ENCODE data around the gene ARHGAP24.
A peak's percentile ranks its signal among the peaks of the same experiment; 100 is the strongest.
"Not testable (repeated sequence)": the region's sequence is repeated elsewhere in the genome, so short reads cannot be mapped to it uniquely, and the experiment has no call there.

The ARHGAP24 gene

DNA sequence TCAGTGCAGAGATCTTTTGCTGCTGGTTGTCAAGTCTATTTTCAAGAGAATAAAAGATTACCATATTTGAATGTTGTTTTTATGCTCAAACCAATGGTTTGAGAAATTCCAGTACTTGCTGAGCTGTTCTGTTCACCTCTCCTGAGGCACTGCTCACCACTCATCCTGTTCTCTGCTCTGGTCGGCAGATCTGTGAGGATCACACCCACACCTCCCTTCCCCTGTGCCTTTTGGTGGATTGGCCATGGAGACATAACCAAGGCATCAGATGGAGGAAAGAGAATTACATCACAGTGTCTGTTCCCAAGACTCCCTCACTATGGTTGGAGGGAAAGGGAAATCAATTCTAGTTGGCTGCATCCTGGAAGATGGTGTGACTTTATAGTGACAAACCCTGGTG lies 391.6 kb downstream of the ARHGAP24 start:
- no peak for DNase-seq

- DNase-seq = no peak
These were observed 392.3 kb downstream of the ARHGAP24 start for GRCh38 chr4:85867271-85867670.

GRCh38 chr4:85869181-85869580 lies 394.2 kb downstream of the ARHGAP24 start:
- no peak for DNase-seq

GRCh38 chr4:85870298-85871083 lies 395.5 kb downstream of the ARHGAP24 start:
- no peak for DNase-seq

DNA sequence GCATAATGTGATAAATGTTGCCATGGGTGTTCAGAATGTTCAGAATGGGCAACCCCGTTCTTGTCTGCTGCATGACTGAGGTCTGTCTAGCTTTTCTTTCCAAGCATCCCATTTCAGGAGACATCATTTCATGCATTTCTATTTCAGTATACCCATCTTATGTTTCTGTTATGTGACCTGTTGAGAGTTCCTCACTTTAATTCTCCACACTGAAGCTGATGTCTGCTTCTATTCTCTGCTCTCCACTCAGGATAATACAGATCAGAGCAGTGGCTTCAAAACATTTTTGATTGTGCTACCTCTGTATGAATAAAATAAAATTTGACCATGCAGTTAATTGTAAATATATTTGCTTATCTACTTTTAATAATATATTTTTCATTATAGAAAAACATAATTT lies 398.6 kb downstream of the ARHGAP24 start:
- DNase-seq = no peak

GRCh38 chr4:85879518-85879917 lies 404.6 kb downstream of the ARHGAP24 start:
- DNase-seq = no peak

- no peak for DNase-seq
These were observed 408.2 kb downstream of the ARHGAP24 start for GRCh38 chr4:85883180-85883579.

GRCh38 chr4:85884251-85884650 lies 409.3 kb downstream of the ARHGAP24 start:
- no peak for DNase-seq

- DNase-seq = no peak
These were observed 411.7 kb downstream of the ARHGAP24 start for GRCh38 chr4:85886665-85887064.

DNA sequence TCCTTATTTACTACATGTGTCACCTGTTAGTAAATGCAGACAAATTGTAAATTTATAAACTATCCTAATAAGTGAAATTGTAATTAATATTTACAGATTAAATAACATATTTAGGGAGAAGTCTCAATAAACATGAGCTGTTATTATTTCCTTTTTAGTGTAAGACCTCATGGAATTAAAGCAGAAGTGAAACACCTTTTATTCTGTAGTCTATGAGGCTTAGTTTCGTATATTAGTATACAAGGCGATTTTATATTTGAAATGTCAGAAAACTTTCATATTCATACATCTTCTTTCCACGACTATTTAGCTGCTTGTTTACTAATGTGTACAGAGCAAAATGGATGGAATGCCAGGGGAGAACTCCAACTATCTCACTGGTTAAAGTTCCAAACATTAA lies 414.4 kb downstream of the ARHGAP24 start:
- no peak for DNase-seq

DNA sequence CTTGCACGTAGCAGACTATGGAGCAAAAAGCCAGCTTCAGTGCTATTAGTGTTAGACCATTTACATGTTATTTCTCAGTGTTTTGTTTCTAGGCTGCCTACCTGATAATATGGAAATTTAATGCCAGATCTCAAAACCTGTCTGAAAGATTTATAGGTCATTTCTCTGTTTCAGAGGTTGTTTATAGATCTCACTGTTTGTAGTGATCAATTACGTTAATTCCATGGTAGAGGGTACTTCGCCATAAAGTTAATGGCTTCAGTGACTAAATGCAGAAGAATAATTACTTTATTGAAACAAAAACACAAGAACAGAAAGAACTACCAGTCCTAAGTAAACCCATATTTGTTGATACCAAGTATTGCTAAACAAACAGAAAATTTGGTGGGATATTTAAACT lies 420.8 kb downstream of the ARHGAP24 start:
- DNase-seq = no peak

GRCh38 chr4:85898231-85898630 lies 423.3 kb downstream of the ARHGAP24 start:
- DNase-seq = no peak

- DNase-seq = no peak
These were observed 426.6 kb downstream of the ARHGAP24 start for GRCh38 chr4:85901500-85901899.

DNA sequence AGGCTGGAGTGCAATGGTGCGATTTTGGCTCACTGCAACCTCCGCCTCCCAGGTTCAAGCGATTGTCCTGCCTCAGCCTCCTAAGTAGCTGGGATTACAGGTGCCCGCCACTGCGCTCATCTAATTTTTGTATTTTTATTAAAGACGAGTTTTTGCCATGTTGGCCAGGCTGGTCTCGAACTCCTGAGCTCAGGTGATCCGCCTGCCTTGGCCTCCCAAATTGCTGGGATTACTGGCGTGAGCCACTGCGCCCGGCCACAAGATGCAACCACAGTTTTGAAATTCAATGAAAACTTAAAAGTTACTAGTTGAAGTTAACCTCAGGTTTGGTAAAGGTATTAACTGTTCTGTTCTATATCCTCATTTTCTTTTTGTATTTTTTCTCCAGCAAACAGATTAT lies 427.7 kb downstream of the ARHGAP24 start:
- DNase-seq = not testable (repeated sequence)

DNA sequence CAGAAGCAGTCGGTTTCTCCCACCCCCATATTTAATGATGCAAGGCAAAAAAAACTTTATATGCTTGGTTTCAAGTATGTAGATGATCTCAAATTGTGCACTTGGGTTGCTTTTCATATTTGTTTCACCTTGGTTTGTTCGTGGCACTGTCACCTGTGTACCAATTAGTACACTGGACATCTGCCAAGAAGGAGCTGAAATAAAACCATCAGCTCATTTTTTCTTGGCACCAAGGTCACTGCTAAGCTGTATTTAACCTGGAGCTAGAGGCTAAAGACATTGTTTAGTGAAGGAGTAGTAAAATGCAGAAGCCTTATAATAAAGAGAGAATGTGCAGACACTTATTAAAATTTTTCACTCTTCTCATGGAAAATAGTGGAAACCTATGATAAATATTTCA lies 430.8 kb downstream of the ARHGAP24 start:
- no peak for DNase-seq

DNA sequence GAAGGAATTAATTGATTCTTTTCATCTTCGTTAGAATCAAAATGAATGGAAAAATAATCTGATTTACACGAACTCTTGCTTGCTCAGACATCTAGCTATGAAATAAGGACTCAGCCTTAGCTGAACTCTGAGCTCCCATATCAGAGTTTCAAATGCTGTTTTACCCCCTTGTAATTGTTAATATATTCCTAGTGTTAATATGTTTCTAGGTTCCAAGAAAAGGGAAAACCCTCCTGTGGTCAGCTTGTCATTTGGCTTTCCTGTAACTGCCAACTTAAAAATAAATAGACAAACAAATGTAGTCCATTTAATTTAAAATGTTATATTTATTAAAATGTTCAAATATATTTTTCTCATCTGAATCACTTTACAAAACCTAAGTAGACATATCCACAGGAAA lies 432.1 kb downstream of the ARHGAP24 start:
- DNase-seq = no peak

GRCh38 chr4:85909851-85910250 lies 434.9 kb downstream of the ARHGAP24 start:
- DNase-seq = no peak

GRCh38 chr4:85910985-85911384 lies 436.0 kb downstream of the ARHGAP24 start:
- DNase-seq = no peak

DNA sequence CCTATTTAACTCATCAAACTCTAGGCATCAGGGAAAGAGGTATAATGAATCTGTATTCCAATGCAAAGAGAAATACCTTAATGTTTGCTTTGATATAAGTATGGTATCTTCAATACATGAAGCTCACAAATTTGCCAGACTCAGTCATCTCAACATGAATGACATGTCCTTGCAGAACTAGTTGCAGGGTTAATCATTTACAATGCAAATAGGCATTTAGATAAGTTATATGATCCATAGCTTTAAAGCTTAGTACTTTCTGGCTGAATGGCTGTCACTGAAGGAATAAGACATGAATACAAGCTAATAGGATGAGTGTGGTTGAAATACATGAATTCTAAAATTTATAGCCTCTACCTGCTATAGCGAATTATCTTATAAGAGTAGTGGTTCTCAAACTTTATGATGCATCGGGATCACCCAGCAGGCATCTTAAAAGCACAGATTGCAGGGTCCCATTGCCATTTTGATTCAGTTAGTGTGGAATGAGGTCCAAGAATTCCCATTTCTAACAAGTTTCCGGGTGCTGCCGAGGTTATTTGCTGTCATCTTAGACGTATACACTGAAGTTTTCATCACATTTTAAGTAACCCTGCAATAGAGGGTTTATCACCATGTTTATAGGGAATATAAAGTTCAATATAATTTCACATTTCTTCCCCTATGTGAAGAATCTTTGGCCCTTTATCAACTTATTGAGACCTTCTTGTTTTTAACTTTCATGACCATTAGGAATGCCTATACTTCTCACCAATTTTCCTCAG lies 439.2 kb downstream of the ARHGAP24 start:
- no peak for DNase-seq

DNA sequence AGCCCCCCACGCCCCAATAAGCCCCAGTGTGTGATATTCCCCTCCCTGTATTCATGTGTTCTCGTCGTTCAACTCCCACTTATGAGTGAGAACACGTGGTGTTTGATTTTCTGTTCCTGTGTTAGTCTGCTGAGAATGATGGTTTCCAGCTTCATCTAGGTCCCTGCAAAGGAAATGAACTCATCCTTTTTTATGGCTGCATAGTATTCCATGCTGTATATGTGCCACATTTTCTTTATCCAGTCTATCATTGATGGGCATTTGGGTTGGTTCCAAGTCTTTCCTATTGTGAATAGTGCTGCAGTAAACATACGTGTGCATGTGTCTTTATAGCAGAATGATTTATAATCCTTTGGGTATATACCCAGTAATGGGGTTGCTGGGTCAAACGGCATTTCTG lies 440.6 kb downstream of the ARHGAP24 start:
- not testable (repeated sequence) for DNase-seq

GRCh38 chr4:85919200-85919887 lies 444.4 kb downstream of the ARHGAP24 start:
- DNase-seq = no peak

DNA sequence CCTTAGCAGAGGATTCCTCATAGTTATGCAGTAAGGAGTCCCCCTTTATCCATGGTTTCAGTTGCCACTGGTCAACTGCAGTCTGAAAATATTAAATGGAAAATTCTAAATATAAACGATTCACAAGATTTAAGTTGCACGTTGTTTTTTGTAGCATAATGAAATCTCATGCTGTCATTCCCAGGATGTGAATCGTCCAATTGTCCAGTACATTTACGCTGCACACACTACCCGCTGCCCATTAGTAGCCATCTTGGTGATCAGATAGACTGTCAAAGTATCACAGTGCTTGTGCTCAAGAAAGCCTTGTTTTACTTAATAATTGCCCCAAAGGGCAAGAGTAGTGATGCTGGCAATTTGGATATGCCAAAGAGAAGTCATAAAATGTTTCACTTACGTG lies 450.1 kb downstream of the ARHGAP24 start:
- DNase-seq = no peak

DNA sequence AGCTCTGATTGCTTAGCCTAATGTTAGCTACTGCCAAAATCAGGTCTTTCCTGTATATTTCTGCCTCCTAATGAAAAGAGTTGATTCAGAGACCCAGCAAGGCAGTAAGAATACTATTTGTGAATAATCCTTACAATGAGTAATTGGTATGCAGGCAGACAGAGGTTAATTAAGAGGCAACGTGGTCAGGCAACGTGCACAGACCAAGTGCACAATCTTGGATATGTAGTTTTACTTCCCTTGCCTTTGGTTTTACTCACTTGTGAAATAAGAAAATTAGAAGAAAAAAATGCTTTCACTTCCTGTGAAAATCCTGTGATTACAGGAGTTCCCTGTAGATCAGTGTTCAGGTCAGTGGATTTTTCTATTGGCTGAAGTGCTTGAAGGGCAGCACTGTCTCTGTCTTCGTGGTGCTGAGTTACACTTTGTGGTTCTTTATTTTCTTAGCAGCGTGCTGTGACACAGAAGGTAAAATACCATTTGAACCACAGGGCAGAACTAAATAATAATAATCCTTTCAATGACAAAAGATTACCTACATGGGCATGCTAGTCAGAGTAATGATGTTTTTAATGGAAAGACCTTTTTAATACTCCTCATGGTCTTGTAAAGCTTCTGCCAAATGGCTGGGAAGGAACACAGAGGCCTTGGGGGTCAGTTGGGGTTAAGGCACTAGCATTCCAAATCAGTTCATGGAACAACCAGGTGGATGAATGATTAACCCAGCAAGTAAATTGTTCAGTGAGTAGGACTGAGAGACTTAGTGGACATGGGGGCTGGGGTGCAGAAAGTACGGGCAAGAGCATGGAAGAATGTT lies 454.0 kb downstream of the ARHGAP24 start:
- peak; percentile 49 to 82 for DNase-seq
